Heart left ventricle (tissue), 13 donors: Measurements from ENCODE around the gene TACR1.

ENCODE experiments used
- POLR2A ChIP-seq, 2 donors: fragments of 450-650 bp; IDR thresholded peaks; one replicate each; pipeline ENCODE4 v1.6.1; 2017; ENCODE audit warnings: antibody characterized with exemption in 2 of 2, mild to moderate bottlenecking in 2 of 2, moderate library complexity in 2 of 2
- TF ChIP-seq, protein P1 (sequence below), 12 donors: fragments of 200-600 bp; sonication (generic) in 4 of 12; IDR thresholded peaks; one replicate each; pipeline versions ENCODE4 v1.5.0 to v1.8.0; 2018 to 2022; ENCODE audit warnings: antibody characterized with exemption in 12 of 12, mild to moderate bottlenecking in 5 of 12
- donor health status: ischemic (EF 13 %, LVEDD 7.1; RV severe dilation, severe dysfunction).
- donor health status: DM: no; HTN: yes; CAD: no.
- donor health status: DM: no; HTN: no; CAD: no.
- donor health status: ischemic (EF 25% LVEDD 6.9; RV normal size, moderate dysfunction).
- donor health status: ischemic (EF 25% LVEDD 5.7; RV mildly dilated, moderate dysfunction).
- donor health status: ischemic (EF 35%, LVEDD 5.7; RV mildly dilated, moderate dysfunction).
- donor health status: nonischemic (EF 11% LVEDD 7.7; RV severe dilation, severe dysfunction).
- donor health status: DM: yes; HTN: yes; CAD: no.
- donor health status: PGD.
- donor health status: ischemic (EF 29% LVEDD 5.4; RV normal size, mild dysfunction).
- donor health status: nonischemic (EF 23%, LVEDD 6.1; RV moderate dilation, normal function).

DNA sequence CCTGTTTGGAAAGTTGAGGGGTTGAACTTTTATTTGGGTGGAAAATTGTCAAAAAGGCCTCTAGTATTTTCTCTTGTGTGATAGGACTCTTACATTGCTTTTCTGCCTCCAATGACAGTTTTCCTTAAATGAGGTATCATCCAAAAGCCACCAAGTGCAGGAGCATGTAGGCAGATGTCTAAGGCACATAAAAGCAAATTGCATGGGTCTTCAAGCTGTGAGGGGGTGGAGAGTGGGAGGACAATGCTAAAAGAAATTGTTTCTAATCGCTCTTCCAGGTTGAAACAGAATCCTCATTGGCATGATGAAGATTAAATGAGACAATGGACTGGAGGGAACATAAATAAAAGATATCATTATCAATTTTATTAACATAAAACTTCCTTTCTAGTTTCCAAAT, 6.8 kb downstream of the TACR1 start:
- TF ChIP-seq, protein P1, sequence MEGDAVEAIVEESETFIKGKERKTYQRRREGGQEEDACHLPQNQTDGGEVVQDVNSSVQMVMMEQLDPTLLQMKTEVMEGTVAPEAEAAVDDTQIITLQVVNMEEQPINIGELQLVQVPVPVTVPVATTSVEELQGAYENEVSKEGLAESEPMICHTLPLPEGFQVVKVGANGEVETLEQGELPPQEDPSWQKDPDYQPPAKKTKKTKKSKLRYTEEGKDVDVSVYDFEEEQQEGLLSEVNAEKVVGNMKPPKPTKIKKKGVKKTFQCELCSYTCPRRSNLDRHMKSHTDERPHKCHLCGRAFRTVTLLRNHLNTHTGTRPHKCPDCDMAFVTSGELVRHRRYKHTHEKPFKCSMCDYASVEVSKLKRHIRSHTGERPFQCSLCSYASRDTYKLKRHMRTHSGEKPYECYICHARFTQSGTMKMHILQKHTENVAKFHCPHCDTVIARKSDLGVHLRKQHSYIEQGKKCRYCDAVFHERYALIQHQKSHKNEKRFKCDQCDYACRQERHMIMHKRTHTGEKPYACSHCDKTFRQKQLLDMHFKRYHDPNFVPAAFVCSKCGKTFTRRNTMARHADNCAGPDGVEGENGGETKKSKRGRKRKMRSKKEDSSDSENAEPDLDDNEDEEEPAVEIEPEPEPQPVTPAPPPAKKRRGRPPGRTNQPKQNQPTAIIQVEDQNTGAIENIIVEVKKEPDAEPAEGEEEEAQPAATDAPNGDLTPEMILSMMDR (IDR thresholded peaks at IDR 0.05) = no peak
- no peak for TF ChIP-seq POLR2A (IDR thresholded peaks at IDR 0.05)
